AG04450 (cell line): Measurements from ENCODE around the gene NOC4L. TPM values are rescaled to one million over a fixed set of nuclear protein-coding genes. Genes with fewer than 3 reads are reported as not detected.

Experiments
- CTCF ChIA-PET: fragments of 300-600, 350-600 bp; formaldehyde crosslinking; extraction: SDS; loops from one replicate; lab custom pipeline; 2022; ENCODE audit warnings: antibody characterized with exemption, inconsistent platforms; lab: Charles Lee
- POLR2A ChIA-PET: fragments of 350-600 bp; formaldehyde crosslinking; extraction: SDS; loops from one replicate; lab custom pipeline; 2021; ENCODE audit warnings: antibody characterized with exemption, inconsistent platforms; lab: Yijun Ruan, JAX
- DNase-seq: peaks from one replicate; pipeline ENCODE4 v3.0.0-alpha.2; 2011; ENCODE audit warnings: low read depth, low spot score
- H3K27ac ChIP-seq: one replicate; pipeline ENCODE4 v1.5.1; 2012; ENCODE audit warnings: low read depth, low read length, control low read depth
- H3K27me3 ChIP-seq: one replicate; pipeline ENCODE4 v1.6.0; 2012; ENCODE audit warnings: low read length; ENCODE audit not compliant: control insufficient read depth, insufficient read depth
- H3K4me3 ChIP-seq: 2 replicates; pipeline ENCODE4 v1.5.1; 2011; ENCODE audit warnings: mild to moderate bottlenecking, low read depth, low read length, control low read depth
- H3K9me3 ChIP-seq: 2 replicates; pipeline ENCODE4 v1.5.1; 2012; ENCODE audit warnings: low read length; ENCODE audit not compliant: control insufficient read depth, insufficient read depth
- CTCF ChIP-seq: IDR thresholded peaks from 2 replicates; pipeline ENCODE4 v1.5.1; 2011; ENCODE audit warnings: low read depth, low read length, control low read depth, inconsistent platforms
- polyA plus RNA-seq: library from polyadenylated mRNA; depleted of rRNA; stranded (reverse); fragments of >200 nt; gene quantifications from 2 replicates; pipeline ENCODE4 v1.2.3, GENCODE V29; 2011

NOC4L gene
- polyA plus RNA-seq, 1 experiment: 2.9 TPM

DNA sequence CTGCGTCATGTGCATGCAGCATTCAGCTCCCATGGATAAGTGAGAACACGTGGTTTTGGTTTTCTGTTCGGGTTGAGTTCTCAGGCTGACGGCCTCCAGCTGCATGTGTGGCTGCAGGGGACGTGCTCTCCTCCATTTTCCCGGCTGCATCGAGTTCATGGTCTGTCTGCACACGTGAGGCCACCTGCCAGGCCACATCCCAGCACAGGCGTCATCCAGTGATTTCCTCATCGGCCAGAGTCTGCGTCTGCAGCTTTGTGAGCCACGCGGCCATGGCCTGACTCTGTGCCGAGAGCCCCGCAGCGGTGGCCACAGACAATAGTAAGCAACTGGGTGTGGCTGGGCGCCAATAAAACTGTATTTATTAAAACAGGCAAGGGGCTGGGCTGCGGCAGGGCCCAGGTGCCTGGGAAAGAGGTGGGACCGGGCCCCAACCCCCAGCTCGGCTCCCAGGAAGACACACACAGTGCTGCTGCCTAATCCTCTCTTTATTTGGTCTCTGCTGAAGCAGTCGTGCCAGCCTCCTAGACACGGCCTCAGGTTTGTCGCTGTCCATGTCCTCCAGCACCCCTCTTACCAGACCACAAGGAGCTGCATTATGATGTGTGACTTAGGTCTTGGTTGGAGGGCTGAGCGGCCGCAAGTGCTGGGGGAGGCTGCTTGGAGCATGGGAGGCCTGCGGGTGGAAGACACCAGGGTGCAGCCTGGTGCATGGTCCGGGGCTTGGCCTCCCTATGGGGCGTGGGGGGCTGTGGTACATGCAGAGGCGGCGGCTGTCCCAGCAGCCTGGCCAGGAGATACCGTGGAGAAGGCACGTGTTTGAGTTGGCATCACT lies 52.0 kb downstream of the NOC4L start:
- Histone ChIP-seq H3K9me3 (peaks cover 34% of the 10 kb centered on the region), H3K27ac (no peak overlapping the region), H3K27me3 (no peaks in the 10 kb centered on the region), H3K4me3 (no peak overlapping the region)
- no peak for TF ChIP-seq CTCF
- ChIA-PET POLR2A (no interaction called here), CTCF (no interaction called here)
- no peak for DNase-seq

- no peak for DNase-seq
- H3K27me3 ChIP-seq: no peaks in the 10 kb centered on the region
- TF ChIP-seq CTCF: no peak
- peaks cover 29% of the 10 kb centered on the region for H3K9me3 ChIP-seq
- H3K27ac ChIP-seq: no peak overlapping the region
- CTCF ChIA-PET: no interaction called here
- H3K4me3 ChIP-seq: no peak overlapping the region
- POLR2A ChIA-PET: no interaction called here
These were observed 52.7 kb downstream of the NOC4L start for GRCh38 chr12:132196873-132197390.

DNA sequence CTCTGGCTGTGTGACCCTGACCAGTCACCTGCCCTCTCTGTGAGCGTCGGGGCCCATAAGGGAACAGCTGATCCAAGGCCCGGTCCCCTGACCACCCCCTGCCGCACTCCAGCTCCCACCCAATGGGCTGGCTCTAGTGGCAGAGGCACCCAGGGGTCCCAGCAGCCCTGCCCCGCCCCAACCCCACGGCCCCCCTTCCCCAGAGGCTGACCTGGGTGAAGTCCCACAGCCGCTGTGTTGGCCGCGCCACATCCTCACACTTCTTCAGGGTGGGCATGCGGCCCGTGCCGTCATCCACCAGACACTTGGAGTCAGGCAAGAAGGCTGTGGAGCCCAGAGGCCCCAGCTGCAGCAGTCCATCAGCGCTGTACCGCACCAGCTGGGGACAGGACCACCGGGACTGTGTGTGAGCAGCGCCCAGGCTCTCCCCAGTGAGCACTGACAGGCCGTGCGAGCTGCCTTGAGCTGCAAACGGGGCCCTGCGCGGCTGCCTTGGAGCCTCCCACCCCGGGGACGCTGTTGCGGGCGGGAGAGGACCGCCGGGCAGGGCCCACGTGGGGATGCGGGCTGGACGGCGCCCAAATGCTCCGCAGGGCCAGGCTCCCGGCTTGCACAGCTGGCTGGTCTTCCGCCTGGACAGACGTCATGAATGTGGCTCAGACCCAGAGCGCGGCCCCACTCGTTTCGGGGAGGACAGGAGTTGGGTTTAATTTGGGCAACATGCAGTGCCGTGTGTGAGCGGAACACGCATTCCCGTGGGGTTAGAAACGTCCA lies 53.5 kb downstream of the NOC4L start:
- no peak for DNase-seq
- Histone ChIP-seq H3K9me3 (peaks cover 23% of the 10 kb centered on the region), H3K4me3 (no peak overlapping the region), H3K27ac (no peak overlapping the region), H3K27me3 (peaks cover 6% of the 10 kb centered on the region)
- ChIA-PET POLR2A (no interaction called here), CTCF (no interaction called here)
- no peak for TF ChIP-seq CTCF

DNA sequence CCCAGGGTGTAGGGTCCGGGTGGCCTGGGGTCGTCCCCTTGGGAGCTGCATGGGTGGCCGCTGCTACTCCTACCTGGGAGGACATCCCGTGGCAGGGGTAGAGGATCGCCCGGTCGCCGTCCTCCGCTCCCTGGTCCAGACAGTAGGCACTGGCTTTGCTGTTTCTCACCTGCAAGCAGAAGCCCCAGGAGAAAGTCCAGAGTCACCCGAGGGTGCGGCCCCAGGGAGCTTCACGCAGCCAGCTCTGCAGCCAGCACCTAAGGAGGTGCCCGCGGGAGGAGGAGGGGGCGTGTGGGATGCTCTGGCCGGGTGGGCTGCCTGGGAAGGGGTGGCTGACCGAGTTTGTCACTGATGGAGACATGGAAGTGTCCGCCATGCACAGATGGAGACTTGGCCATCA lies 54.8 kb downstream of the NOC4L start:
- Histone ChIP-seq H3K4me3 (no peak overlapping the region), H3K27ac (no peak overlapping the region), H3K9me3 (peaks cover 10% of the 10 kb centered on the region), H3K27me3 (peaks cover 12% of the 10 kb centered on the region)
- CTCF ChIA-PET: no interaction called here
- POLR2A ChIA-PET: no interaction called here
- no peak for DNase-seq
- TF ChIP-seq CTCF: no peak
